HG03039 (cell line): ENCODE results near the gene ATG16L1.

Experiments used
- ATAC-seq: cut with Tn5 transposase; IDR thresholded peaks from one replicate; pipeline ENCODE4 v1.9.1; 2021; ENCODE audit warnings: mild to moderate bottlenecking, moderate library complexity; ENCODE audit not compliant: unreplicated experiment

The ATG16L1 gene

GRCh38 chr2:233226511-233227031, 24.9 kb upstream of the ATG16L1 start:
- no peak for ATAC-seq

- ATAC-seq = no peak
Observed at GRCh38 chr2:233227346-233227978, 24.0 kb upstream of the ATG16L1 start.

GRCh38 chr2:233228376-233228775, 23.1 kb upstream of the ATG16L1 start:
- ATAC-seq = no peak

- ATAC-seq = no peak
Observed at GRCh38 chr2:233233618-233234230, 17.7 kb upstream of the ATG16L1 start.

GRCh38 chr2:233234264-233234663, 17.2 kb upstream of the ATG16L1 start:
- ATAC-seq = no peak

- no peak for ATAC-seq
Observed at GRCh38 chr2:233234996-233235395, 16.5 kb upstream of the ATG16L1 start.

GRCh38 chr2:233235977-233236376, 15.5 kb upstream of the ATG16L1 start:
- no peak for ATAC-seq

- no peak for ATAC-seq
Observed at GRCh38 chr2:233236820-233237589, 14.5 kb upstream of the ATG16L1 start.

- no peak for ATAC-seq
Observed at GRCh38 chr2:233240897-233241296, 10.6 kb upstream of the ATG16L1 start.

GRCh38 chr2:233241803-233242202, 9.7 kb upstream of the ATG16L1 start:
- no peak for ATAC-seq

GRCh38 chr2:233242231-233242927, 9.1 kb upstream of the ATG16L1 start:
- ATAC-seq = no peak

- ATAC-seq = no peak
Observed at GRCh38 chr2:233243348-233243747, 8.1 kb upstream of the ATG16L1 start.

GRCh38 chr2:233244818-233245217, 6.7 kb upstream of the ATG16L1 start:
- no peak for ATAC-seq

- no peak for ATAC-seq
Observed at GRCh38 chr2:233245406-233245805, 6.1 kb upstream of the ATG16L1 start.

GRCh38 chr2:233247116-233247515, 4.4 kb upstream of the ATG16L1 start:
- ATAC-seq = no peak

- ATAC-seq = no peak
Observed at GRCh38 chr2:233247744-233248143, 3.7 kb upstream of the ATG16L1 start.

GRCh38 chr2:233248999-233249398, 2.5 kb upstream of the ATG16L1 start:
- no peak for ATAC-seq

- no peak for ATAC-seq
Observed at GRCh38 chr2:233250568-233250967, 905 bp upstream of the ATG16L1 start.

GRCh38 chr2:233250985-233251305, 528 bp upstream of the ATG16L1 start:
- no peak for ATAC-seq

GRCh38 chr2:233252227-233252626, 754 bp downstream of the ATG16L1 start:
- no peak for ATAC-seq

- ATAC-seq = no peak
Observed at GRCh38 chr2:233255151-233255550, 3.7 kb downstream of the ATG16L1 start.
